T-helper 1 cell treated with Interleukin-12 subunit alpha and Interleukin-12 subunit beta and Interleukin-4 antibody, amounts not matched to agents 30 μg/mL and 1 μg/mL, for 36 hours (primary cell): Measurements from ENCODE around the gene RSPH1.
"Not testable (repeated sequence)": the region's sequence is repeated elsewhere in the genome, so short reads cannot be mapped to it uniquely, and the experiment has no call there.

Source experiments
- H3K27ac Mint-ChIP-seq: one replicate; pipeline ENCODE4 v1.8.0; 2021; ENCODE audit warnings: mild to moderate bottlenecking, mixed read lengths
- H3K27me3 Mint-ChIP-seq: one replicate; pipeline ENCODE4 v1.8.0; 2021; ENCODE audit warnings: low read depth, mixed read lengths
- H3K36me3 Mint-ChIP-seq: one replicate; pipeline ENCODE4 v1.8.0; 2021; ENCODE audit warnings: low read depth, mixed read lengths
- H3K4me1 Mint-ChIP-seq: one replicate; pipeline ENCODE4 v1.8.0; 2021; ENCODE audit warnings: low read depth, mixed read lengths
- H3K4me3 Mint-ChIP-seq: one replicate; pipeline ENCODE4 v1.8.0; 2021; ENCODE audit warnings: mild to moderate bottlenecking, moderate library complexity, mixed read lengths
- H3K9me3 Mint-ChIP-seq: one replicate; pipeline ENCODE4 v1.8.0; 2021; ENCODE audit warnings: mixed read lengths

RSPH1 gene

GRCh38 chr21:42475526-42476387, 20.3 kb downstream of the RSPH1 start:
- Mint-ChIP-seq H3K4me1 (peaks cover 10% of the 10 kb centered on the region), H3K4me3 (no peak overlapping the region), H3K9me3 (no peaks in the 10 kb centered on the region), H3K36me3 (no peaks in the 10 kb centered on the region), H3K27me3 (peaks cover 6% of the 10 kb centered on the region), H3K27ac (no peak overlapping the region)

DNA sequence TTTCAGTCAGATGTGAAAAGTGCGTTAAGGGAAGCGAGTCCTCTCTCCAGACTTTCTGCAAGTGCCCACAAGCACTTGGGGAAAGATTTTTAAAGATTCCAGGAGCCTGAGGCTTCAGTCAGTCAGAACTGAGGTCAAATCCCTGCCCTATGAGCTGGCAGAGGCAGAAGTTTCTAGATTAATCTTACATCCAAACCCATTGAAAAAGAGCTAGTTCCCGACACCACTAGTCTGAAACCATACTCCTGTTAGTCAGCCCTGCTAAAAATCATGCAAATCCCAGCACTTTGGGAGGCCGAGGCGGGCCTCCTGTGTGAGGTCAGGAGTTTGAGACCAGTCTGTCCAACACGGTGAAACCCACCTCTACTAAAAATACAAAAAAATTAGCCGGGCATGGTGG, 21.0 kb downstream of the RSPH1 start:
- Mint-ChIP-seq H3K27me3 (peaks cover 6% of the 10 kb centered on the region), H3K4me1 (peaks cover 9% of the 10 kb centered on the region), H3K36me3 (no peaks in the 10 kb centered on the region), H3K9me3 (no peaks in the 10 kb centered on the region), H3K4me3 (no peak overlapping the region), H3K27ac (no peak overlapping the region)

GRCh38 chr21:42474043-42474831, 21.8 kb downstream of the RSPH1 start:
- Mint-ChIP-seq H3K27me3 (peaks cover 6% of the 10 kb centered on the region), H3K4me1 (peaks cover 3% of the 10 kb centered on the region), H3K9me3 (no peaks in the 10 kb centered on the region), H3K4me3 (no peak overlapping the region), H3K36me3 (no peaks in the 10 kb centered on the region), H3K27ac (no peak overlapping the region)

DNA sequence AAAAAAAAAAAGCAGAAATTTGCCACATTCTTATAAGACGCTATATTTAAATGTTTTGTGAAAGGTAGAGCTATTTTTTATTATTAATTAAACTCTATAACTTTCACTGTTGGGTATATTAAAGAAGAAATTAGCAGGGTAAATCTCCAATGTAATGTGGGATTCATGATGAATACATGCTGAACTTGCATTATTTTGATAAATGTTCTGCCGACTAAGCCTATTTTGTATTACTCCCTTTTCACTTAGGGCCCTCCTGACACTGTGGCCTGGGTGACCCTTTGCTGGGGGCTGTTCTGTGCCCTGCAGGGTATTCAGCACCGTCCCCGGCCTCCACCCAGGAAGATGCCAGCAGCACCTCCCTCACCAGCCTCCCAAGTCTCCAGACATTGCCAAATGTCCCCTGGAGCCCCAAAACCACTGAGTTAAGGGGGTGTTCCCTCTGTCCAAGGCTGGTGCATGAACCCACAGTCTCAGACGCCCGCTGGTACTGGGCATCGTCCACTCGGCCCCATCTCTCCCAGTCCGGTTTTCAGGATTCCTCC, 22.5 kb downstream of the RSPH1 start:
- no peak overlapping the region for H3K4me3 Mint-ChIP-seq
- peaks cover 3% of the 10 kb centered on the region for H3K4me1 Mint-ChIP-seq
- H3K27ac Mint-ChIP-seq: no peak overlapping the region
- H3K36me3 Mint-ChIP-seq: no peaks in the 10 kb centered on the region
- no peaks in the 10 kb centered on the region for H3K9me3 Mint-ChIP-seq
- peaks cover 6% of the 10 kb centered on the region for H3K27me3 Mint-ChIP-seq

DNA sequence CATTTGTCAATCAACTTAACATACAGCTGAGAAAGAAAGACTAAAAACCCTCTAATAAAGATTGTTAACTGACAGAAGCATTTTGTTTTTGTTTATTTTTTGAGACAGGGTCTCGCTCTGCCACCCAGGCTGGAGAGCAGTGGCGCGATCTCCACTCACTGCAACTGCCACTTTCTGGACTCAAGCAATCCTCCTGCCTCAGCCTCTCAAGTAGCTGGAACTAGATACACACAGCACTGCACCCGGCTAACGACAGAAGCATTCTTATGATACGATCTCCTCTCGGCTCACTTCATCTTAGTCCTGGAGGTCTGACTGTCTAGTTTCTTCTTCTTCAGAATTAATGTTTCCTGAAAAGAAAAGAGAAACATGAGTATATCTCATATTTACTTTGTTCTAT, 23.5 kb downstream of the RSPH1 start:
- Mint-ChIP-seq H3K4me1 (peaks cover 5% of the 10 kb centered on the region), H3K27me3 (peaks cover 9% of the 10 kb centered on the region), H3K9me3 (no peaks in the 10 kb centered on the region), H3K4me3 (no peak overlapping the region), H3K27ac (no peak overlapping the region), H3K36me3 (no peaks in the 10 kb centered on the region)

DNA sequence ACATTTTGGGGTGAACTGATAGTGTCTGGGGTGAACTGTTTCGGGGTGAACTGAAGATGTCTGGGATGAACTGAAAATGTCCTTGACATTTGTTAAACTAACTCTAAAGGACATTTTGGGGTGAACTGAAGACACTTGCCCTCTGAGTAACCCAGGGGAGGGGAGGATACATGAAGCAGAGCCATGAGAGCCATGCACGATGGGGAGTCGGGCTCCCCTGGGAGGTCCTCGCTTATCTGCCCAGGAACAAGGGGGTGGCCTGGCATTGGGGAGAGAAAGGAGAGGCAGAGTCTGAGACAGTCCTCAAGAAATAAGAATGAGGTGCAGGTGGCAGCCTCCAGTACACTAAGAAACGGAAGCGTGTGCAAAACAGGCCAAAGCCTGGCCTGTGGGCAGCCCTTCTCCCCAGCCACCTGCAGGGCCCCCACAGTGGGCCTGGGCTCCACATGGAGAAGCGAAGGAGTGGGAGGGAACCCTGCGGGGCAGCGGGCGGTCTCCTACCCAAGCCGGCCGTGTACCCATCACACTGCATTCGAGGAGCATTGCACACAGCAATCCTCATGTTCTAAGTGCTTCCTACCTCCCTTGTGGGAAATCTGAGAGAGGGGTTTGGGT, 24.2 kb downstream of the RSPH1 start:
- H3K27me3 Mint-ChIP-seq: peaks cover 12% of the 10 kb centered on the region
- no peaks in the 10 kb centered on the region for H3K36me3 Mint-ChIP-seq
- H3K4me3 Mint-ChIP-seq: no peak overlapping the region
- H3K9me3 Mint-ChIP-seq: no peaks in the 10 kb centered on the region
- peaks cover 10% of the 10 kb centered on the region for H3K4me1 Mint-ChIP-seq
- H3K27ac Mint-ChIP-seq: no peak overlapping the region

DNA sequence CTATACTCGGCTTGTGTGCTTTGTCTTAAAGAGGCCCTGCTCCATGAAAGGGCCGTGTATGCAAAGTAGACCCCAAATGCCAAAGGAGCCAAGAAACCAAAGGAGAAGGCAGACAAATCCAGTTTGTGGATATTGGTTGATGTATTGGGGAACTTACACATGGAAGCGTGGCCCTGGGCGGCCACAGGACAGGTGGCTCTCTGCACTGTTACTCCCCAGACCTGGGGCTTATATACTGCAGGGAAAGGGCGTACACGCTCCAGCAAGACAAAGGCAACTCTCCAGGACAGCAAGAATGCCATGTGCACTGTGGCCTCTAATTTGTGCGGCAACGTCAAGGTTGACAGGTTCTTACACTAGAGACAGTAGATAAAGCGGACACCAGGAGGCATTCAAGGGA, 24.8 kb downstream of the RSPH1 start:
- Mint-ChIP-seq H3K4me3 (no peak overlapping the region), H3K9me3 (no peaks in the 10 kb centered on the region), H3K36me3 (no peaks in the 10 kb centered on the region), H3K27me3 (peaks cover 12% of the 10 kb centered on the region), H3K27ac (no peak overlapping the region), H3K4me1 (peaks cover 13% of the 10 kb centered on the region)

- not testable (repeated sequence) for H3K36me3 Mint-ChIP-seq, H3K4me3 Mint-ChIP-seq, H3K27ac Mint-ChIP-seq, H3K9me3 Mint-ChIP-seq
- H3K4me1 Mint-ChIP-seq: peaks cover 25% of the 10 kb centered on the region
- H3K27me3 Mint-ChIP-seq: peaks cover 12% of the 10 kb centered on the region
Measured at GRCh38 chr21:42469726-42470125, 26.3 kb downstream of the RSPH1 start.

- H3K27ac Mint-ChIP-seq: no peak overlapping the region
- peaks cover 24% of the 10 kb centered on the region for H3K4me1 Mint-ChIP-seq
- peaks cover 8% of the 10 kb centered on the region for H3K27me3 Mint-ChIP-seq
- H3K9me3 Mint-ChIP-seq: no peaks in the 10 kb centered on the region
- no peaks in the 10 kb centered on the region for H3K36me3 Mint-ChIP-seq
- no peak overlapping the region for H3K4me3 Mint-ChIP-seq
Measured at GRCh38 chr21:42469272-42469671, 26.8 kb downstream of the RSPH1 start.

GRCh38 chr21:42468491-42469131, 27.4 kb downstream of the RSPH1 start:
- peaks cover 5% of the 10 kb centered on the region for H3K27me3 Mint-ChIP-seq
- H3K9me3 Mint-ChIP-seq: no peaks in the 10 kb centered on the region
- H3K4me1 Mint-ChIP-seq: peaks cover 30% of the 10 kb centered on the region
- no peak overlapping the region for H3K27ac Mint-ChIP-seq
- no peak overlapping the region for H3K4me3 Mint-ChIP-seq
- no peaks in the 10 kb centered on the region for H3K36me3 Mint-ChIP-seq

GRCh38 chr21:42467140-42467983, 28.7 kb downstream of the RSPH1 start:
- Mint-ChIP-seq H3K4me3 (no peak overlapping the region), H3K27me3 (peaks cover 5% of the 10 kb centered on the region), H3K4me1 (peaks cover 39% of the 10 kb centered on the region), H3K9me3 (no peaks in the 10 kb centered on the region), H3K36me3 (peaks cover 4% of the 10 kb centered on the region), H3K27ac (no peak overlapping the region)

- Mint-ChIP-seq H3K36me3 (peaks cover 4% of the 10 kb centered on the region), H3K9me3 (no peaks in the 10 kb centered on the region), H3K27ac (no peak overlapping the region), H3K4me3 (no peak overlapping the region), H3K4me1 (peaks cover 41% of the 10 kb centered on the region), H3K27me3 (peaks cover 5% of the 10 kb centered on the region)
Measured at GRCh38 chr21:42466700-42467099, 29.3 kb downstream of the RSPH1 start.

DNA sequence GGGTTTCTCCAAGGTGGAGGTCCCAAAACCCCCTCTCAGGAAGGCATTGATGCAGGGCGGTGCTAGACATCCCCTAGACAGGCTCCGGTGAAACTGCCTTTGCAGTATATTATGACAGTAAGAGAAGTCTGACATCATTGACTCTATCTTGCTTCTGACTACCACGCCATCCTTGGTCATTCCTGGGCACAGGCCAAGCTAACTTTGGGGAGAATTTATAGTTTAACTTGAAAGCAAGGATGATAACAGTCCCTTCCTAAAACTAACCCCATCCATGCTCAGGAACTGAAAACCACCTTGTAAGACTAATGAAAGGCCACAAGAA, 30.3 kb downstream of the RSPH1 start:
- no peak overlapping the region for H3K4me3 Mint-ChIP-seq
- H3K9me3 Mint-ChIP-seq: no peaks in the 10 kb centered on the region
- H3K27ac Mint-ChIP-seq: no peak overlapping the region
- peaks cover 48% of the 10 kb centered on the region for H3K4me1 Mint-ChIP-seq
- H3K36me3 Mint-ChIP-seq: peaks cover 4% of the 10 kb centered on the region
- peaks cover 5% of the 10 kb centered on the region for H3K27me3 Mint-ChIP-seq
